HG02885 (cell line): Measurements from ENCODE around the gene CFAP126.
"Not testable (repeated sequence)": the region's sequence is repeated elsewhere in the genome, so short reads cannot be mapped to it uniquely, and the experiment has no call there.

Source experiments
- ATAC-seq: cut with Tn5 transposase; IDR thresholded peaks from one replicate; pipeline ENCODE4 v1.9.1; 2021; ENCODE audit warnings: mild to moderate bottlenecking; ENCODE audit not compliant: unreplicated experiment, poor library complexity

Gene CFAP126

GRCh38 chr1:161382214-161383019 lies 14.7 kb upstream of the CFAP126 start:
- no peak for ATAC-seq

GRCh38 chr1:161381707-161382106 lies 14.0 kb upstream of the CFAP126 start:
- no peak for ATAC-seq

GRCh38 chr1:161379071-161379470 lies 11.4 kb upstream of the CFAP126 start:
- ATAC-seq: no peak

- ATAC-seq: no peak
Measured at GRCh38 chr1:161378014-161378413, 10.3 kb upstream of the CFAP126 start.

- no peak for ATAC-seq
Measured at GRCh38 chr1:161374373-161374772, 6.7 kb upstream of the CFAP126 start.

- no peak for ATAC-seq
Measured at GRCh38 chr1:161373442-161373841, 5.8 kb upstream of the CFAP126 start.

- no peak for ATAC-seq
Measured at GRCh38 chr1:161365207-161365606, 2.5 kb downstream of the CFAP126 start.

GRCh38 chr1:161364332-161364731 lies 3.3 kb downstream of the CFAP126 start:
- ATAC-seq: no peak

- ATAC-seq: no peak
Measured at GRCh38 chr1:161359291-161359690, 8.4 kb downstream of the CFAP126 start.

GRCh38 chr1:161357073-161357472 lies 10.6 kb downstream of the CFAP126 start:
- ATAC-seq: no peak

GRCh38 chr1:161351482-161351881 lies 16.2 kb downstream of the CFAP126 start:
- ATAC-seq: no peak

- ATAC-seq: no peak
Measured at GRCh38 chr1:161350671-161351070, 17.0 kb downstream of the CFAP126 start.

GRCh38 chr1:161342821-161343220 lies 24.9 kb downstream of the CFAP126 start:
- no peak for ATAC-seq

GRCh38 chr1:161342177-161342576 lies 25.5 kb downstream of the CFAP126 start:
- ATAC-seq: no peak

- no peak for ATAC-seq
Measured at GRCh38 chr1:161335796-161336195, 31.9 kb downstream of the CFAP126 start.

GRCh38 chr1:161333166-161333565 lies 34.5 kb downstream of the CFAP126 start:
- ATAC-seq: no peak

- ATAC-seq: no peak
Measured at GRCh38 chr1:161330346-161330745, 37.3 kb downstream of the CFAP126 start.

- no peak for ATAC-seq
Measured at GRCh38 chr1:161324020-161324419, 43.7 kb downstream of the CFAP126 start.

- ATAC-seq: not testable (repeated sequence)
Measured at GRCh38 chr1:161315841-161316674, 51.6 kb downstream of the CFAP126 start.
